Activated effector memory CD4-positive, alpha-beta T cell treated with anti-CD3 and anti-CD28 coated beads, Interleukin-2, amount 50 U/mL, for 16 hours (primary cell): Measurements from ENCODE around the gene RNF175.

Experiments used
- DNase-seq: peaks from one replicate; pipeline ENCODE4 v3.0.0-alpha.2; 2020

The RNF175 gene

DNA sequence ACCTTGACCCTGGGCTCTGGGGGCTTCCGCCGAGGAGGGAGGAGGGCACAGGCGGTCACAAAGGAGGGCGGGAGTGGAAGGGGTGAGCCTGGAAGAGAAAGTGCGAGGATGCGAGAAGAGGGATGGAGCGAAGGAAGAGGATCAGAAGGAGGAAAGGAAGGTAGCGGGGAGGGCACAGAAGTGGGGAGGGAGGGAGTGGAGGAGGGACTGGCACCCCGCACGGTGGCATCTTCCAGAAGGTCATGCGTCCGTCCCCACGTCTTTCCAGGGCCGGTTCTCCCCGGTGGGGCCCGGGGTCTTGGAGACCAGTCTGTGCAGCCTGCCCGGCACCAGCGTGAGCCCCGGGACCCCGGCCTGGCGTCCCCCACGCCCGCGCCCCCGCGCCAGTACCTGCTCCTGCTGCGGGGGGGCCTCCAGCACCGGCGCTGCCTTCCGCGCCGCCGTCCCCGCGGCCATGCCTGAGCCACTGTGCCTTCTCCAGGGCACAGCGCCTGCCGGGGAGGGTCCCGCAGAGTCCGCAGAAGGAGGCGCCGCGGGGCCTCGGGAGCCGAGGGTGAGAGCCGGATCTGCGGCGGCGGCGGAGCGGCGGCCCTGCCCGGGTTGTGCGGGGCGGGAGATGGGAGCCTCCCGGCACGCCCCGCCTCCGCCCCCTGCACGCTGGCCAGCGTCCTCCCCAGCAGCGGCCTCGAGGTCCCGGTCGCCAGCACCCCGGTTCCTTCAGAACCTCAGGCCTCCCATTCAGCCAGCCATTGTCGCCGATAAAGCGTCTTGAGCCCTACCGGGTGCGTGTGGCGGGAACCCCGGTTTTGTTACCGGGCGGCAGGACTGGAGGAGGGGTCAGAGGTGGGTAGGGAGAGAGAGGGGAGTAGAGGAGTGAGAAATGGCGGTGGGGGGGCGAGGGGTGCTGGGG, at the start of gene RNF175:
TSS of gene RNF175 (minus strand) at position 618 of the 910 bp plus-strand sequence. CDS start at position 456, 162 bp downstream.
- no peak for DNase-seq

DNA sequence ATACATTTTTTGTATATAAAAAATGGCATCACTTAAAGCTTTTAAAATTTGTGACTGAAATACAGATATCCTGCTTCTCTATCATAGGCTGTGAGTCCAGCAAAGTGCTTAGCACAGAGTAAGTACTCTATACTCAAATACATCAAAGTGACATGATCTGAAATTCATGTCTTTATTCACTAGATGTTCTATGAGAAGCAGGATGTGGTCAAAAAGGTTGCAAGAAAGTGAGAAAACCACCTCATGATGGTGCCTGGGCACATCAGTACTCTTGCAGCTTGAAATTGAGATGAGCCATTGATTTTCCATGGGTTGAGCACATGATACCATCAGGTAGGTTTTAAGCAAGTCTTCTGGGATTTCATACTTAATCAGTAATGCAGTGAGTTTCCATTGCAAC, 49.5 kb upstream of the RNF175 start:
- no peak for DNase-seq

DNA sequence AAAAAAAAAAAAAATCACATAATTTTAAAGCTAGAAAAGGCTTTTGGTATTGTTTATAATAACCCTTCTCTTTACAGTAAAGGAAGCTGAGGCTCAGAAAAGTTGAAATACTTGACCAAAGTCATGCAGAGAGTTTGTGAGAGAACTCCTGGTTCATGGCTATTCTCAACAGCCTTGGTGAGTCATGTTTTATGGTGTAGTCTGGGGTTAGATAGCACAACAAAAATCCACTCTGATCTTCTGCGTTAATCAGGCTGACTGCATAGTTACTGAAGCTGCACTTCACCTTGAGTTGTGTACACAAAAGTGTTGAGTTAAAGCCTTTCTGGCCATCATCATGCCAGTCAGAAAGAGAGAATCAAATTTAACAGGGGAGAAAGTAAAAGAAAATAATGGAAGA, 48.4 kb upstream of the RNF175 start:
- DNase-seq = no peak

DNA sequence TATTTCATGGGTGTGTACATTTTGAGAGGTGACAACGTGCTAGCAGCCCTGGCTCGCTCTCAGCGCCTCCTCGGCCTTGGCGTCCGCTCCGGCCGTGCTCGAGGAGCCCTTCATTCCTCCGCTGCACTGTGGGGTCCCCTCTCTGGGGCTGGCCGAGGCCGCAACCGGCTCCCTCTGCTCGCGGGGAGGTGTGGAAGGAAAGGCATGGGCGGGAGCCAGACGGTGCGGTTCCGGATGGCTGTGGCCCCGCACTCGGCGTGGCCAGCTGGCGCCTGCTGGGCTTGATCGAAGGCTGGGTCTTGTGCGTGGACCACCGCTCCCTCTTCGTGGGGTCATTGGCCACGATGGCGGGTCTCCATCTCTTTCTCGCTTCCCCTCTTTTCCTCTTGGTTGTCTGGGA, 46.2 kb upstream of the RNF175 start:
- DNase-seq = no peak

DNA sequence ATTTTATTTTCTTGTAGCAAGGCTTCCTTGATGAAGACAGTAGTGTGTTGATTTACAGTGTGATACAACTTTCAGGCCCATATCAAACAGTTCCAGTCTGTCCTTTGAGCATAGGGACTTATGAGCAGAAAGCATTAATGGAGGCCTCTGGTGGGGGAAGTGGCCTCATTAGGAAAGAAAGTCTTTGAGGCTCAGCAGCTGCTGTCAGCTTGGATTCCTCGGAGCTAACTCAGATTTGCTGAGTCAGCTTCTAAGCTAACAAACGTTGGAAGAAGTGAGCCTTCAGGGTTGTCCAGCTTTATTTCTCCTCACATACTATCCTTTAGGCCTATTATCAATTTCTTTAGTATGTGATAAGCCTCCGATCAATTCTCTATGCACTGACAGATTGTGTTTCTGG, 44.9 kb upstream of the RNF175 start:
- DNase-seq = no peak

DNA sequence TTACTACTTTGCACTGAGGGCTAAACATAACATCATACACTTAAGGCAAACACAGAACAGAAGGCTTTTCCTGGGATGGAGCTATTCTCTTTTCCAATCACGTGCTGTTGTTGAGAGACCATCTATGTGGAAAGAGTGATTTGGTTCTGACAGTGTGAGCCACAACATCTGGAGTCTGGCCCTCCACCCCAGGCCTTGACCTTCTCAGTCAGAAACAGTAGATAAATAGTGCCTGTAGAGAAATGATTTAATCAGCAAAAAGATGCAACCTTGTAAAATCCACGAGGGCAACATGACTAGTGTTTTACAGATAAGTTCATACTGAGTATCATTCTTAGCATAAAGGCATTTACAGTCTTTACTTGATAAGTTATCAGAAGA, 39.9 kb upstream of the RNF175 start:
- no peak for DNase-seq

DNA sequence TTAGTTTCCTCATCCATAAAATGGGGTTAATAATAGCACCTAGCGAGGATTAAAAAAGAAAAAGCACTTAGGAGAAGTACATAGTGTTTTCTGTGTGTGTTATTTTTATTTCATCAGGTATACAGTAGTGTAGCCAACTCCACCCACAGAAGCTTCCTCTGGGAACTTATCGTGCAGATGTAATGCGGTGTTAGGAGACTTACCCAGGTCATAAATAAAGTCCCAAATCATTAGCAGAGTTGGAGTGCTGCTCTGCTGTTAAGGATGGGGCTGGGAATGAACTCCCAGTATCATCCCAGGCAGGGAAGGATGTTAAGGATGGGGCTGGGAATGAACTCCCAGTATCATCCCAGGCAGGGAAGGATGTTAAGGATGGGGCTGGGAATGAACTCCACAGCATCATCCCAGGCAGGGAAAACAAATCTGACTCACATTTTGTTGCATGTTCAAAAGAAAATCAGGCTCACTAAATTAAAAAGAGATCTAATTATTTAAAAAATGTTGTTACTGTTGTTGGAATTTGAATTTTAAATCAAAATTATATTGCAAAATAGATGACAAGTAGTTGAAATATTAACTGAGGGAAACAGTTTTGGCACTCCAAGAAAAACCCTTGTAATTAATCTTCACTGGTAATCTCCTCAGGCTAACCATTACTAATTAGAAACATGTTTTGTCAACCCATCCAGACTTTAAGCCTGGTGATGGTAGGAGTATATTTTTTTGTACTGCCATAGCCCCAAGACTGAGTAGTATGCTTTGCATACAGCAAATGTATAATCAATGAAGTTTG, 39.3 kb upstream of the RNF175 start:
- no peak for DNase-seq

DNA sequence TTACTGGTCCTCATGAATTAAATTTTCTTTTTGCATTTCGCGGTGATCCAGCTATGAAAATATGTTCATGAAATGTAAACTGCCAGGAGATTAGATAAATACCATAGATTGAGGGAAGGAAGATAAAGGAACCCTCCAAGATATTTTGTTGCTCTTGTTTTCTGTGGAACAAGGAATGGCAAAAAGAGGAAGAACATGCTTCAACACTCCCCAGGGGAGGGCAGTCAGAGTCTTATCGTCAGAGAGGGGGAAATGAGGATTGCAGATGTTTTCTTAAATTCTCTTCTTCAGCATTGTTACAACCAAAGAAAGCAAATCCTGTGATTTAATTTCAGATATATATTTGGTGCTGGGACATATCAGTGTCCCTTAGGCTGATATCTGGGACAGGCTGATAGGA, 38.6 kb upstream of the RNF175 start:
- no peak for DNase-seq

DNA sequence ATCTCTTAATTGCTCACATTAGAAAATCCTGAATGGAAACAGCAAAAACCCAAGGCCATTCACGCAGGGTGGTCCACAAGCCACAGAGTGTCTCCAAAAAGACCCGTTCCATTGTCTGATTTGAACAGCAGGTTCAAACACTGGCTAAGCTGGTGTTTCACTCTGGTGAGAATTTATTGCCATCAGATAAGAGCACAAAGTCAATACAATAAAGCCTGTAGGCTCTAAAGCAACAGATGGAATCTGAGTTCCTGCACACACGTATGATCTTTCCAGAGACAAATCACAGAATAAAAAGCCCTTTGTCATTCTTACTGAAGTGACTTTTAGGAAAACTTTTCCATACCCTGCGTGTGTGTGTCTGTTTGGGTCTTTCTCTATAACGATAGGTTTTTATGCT, 34.2 kb upstream of the RNF175 start:
- DNase-seq = no peak

DNA sequence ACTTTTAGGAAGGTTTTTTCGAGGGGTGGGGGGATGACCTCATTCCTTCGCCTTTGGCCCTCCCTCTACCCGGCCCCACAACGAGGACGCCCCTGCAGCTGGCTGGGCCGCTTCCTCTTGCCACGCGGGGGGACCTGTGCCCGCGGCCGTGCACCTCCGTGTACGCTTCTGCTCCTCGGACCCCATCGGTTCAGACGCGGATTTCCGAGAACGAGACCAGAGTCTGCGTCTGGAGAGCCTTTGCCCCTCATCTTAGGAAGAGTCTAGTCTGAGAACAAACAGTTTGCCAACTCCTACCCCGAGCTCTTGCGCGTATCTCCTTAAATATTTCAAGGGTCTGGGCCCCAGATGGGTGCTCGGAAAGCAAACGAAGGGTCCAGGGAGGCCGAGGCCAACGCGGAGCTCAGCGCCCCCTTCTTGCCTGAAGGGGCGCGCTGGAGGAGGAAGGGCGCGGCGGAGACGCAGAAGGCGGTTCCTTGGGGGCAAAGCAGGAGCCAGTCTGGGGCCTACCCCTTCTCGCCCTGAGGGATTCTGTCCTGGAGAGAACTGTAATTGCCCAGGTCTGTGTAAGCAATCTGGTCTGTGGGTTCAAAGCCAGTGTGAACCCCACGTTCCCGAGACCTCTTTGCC, 32.9 kb upstream of the RNF175 start:
- no peak for DNase-seq

DNA sequence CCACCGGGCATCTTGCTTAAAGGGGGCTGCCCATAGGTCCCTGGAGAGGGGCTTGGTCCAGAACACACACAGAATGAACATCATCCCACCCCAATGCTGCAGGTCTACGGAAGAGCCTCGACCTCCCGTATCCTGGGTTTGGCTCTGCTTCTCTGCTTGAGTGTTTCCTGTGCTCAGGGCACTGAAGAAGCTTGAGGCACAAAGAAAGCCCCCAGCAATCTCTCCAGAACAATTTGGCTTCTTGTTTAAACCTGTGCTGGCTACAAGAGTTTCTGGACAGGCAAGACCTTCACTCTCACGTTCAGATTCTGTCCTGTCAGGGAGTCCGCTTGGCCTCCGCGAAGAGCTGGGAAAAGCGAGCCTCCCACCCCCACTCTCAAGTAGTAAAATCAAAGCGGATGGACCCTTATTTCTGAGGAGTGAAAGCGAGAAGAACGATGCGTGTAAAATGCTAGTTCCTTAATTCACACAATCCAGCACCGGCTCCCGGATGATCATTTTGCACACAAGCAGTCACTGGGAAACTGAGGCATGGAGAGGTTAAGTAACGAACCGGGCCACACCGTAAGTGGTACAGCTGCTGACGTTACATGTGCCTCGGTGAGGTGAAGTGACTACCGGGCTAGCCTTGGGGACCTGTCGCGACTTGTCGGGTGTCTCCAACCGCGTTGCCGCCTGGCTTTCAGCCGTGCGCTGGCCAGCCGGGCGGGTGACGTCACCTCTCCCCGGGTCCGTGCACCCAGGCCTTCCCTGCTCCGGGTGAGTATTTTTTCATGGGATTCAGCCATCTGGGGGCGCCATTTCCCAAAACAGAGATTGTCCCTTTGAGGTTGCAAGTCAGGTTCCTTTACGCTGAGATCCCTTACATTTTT, 32.2 kb upstream of the RNF175 start:
- no peak for DNase-seq

DNA sequence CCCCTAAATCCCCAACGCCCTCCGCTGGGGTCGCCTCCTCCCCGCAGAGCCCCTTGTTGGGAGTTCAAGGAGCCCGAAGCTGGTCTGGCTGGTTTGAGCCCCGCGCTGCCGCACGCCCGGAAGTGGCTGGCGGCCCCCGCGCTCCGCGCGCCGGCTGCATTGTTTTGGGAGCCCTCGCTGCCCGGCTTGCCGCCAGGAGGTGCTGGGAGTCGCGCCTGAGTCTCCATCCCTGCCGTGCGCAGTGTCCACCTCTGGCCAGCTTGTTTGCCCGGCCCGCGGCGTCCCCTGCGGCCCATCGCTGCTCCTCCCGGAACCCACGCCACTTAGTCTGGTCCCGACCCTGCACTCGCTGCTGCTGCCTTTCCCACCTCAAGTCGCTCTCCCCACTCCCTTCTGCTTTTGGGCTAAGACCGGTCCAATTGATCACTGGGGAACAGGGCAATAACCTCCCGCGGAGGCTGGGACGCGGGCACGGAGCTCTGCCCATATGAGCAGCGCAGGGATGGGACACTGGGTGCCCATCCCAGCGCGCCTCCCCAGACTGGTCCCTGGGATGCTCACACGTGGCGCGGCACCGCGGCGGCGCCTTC, 31.2 kb upstream of the RNF175 start:
- no peak for DNase-seq

DNA sequence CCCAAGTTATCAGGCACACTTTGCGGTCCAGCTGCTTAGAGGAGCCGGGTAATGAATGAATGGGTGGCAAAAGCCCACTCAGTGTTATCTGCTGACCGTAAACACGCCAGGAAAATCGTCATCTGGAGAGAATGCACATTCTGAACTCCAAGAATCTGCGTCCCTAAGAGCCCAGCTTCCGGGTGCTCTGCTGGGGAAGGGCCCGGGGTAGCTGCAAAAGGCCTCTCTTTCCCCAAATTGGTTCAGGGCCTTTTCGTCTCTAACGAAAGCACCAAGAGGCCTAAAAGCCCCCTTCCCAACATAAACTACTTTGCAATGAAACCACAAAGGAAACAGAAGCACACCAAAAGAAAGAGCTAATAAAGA, 30.7 kb upstream of the RNF175 start:
- DNase-seq = no peak

DNA sequence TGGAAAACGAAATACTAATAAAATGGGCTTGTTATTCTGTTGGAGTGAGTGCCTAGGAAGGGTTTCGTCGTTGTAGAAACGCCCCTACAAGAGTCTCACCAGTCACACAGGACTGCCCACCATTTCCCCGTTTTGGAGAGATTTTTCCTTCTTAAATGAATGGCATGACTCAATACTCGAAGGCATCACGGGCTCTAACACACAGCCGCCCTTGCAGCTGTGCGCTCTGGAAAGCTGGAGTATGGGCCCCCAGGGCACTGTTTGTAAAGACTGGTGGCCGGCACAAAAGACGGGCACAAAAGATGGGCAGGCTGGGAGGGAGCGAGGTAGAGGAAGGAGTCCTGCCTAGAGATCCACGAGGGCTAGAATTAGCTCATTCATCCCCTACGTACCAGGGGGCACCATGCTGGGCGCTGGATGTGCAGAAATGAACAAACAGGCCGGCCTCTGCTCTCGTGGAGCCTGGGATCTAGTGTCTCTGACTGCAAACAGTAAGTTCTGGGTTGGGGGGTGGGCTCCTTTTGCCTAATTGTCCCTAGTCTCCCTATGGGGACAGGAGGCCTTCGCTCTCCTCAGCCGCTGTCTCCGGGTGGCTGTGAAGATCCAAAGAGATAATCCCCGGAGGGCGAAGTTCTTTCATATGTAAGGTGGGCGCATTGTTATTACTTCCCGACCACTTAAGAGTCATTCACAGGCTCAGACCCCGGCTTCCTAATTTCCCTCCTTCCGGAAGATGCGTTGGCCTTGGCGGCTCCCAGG, 30.1 kb upstream of the RNF175 start:
- DNase-seq = no peak

DNA sequence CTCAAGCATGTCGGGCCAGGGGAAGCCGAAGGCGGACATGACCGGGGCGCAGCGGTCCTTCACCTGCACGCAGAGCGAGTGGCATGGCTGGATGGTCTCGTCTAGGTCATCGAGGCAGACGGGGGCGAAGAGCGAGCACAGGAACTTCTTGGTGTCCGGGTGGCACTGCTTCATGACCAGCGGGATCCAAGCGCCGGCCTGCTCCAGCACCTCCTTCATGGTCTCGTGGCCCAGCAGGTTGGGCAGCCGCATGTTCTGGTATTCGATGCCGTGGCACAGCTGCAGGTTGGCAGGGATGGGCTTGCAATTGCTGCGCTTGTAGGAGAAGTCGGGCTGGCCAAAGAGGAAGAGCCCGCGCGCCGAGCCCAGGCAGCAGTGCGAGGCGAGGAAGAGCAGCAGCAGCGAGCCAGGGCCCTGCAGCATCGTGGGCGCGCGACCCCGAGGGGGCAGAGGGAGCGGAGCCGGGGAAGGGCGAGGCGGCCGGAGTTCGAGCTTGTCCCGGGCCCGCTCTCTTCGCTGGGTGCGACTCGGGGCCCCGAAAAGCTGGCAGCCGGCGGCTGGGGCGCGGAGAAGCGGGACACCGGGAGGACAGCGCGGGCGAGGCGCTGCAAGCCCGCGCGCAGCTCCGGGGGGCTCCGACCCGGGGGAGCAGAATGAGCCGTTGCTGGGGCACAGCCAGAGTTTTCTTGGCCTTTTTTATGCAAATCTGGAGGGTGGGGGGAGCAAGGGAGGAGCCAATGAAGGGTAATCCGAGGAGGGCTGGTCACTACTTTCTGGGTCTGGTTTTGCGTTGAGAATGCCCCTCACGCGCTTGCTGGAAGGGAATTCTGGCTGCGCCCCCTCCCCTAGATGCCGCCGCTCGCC, 28.8 kb upstream of the RNF175 start, which contains the start of gene SFRP2:
TSS of gene SFRP2 (minus strand) at position 671 of the 864 bp plus-strand sequence. CDS start at position 423, 248 bp downstream.
- no peak for DNase-seq

DNA sequence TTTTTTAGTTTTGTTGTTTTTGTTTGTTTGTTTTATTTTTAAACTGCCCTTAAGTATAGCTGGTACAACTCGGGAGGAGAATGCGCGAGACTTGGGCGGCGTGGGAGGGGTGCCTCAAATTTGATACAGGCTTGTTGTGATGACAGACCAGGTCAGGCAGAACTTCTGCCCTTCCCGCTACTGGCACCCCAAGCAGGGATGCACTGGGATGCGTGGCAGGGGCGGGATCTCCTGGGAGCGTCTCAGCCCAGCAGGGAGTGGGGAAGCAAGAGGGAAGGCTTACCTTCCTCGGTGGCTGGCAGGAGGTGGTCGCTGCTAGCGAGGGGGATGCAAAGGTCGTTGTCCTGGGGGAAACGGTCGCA, 28.2 kb upstream of the RNF175 start:
- no peak for DNase-seq

DNA sequence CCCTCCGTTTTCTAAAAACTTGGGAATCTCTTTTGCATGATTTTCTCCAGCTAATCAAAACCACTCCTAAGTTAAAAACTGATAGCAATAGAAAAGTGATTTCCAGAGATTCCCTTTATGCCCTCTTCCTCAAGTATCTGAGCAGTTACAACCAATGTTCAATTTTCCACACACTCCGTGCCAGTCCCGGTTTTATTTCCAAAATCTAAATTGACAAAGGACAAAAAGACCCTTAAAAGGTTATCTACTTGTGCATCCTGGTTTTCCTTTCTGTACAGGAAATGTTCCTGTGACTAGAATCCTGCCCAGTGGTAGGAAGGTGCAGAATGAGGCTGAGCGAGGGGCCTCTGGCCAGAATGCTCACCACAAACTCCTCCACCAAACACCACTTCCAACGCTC, 27.8 kb upstream of the RNF175 start:
- no peak for DNase-seq

DNA sequence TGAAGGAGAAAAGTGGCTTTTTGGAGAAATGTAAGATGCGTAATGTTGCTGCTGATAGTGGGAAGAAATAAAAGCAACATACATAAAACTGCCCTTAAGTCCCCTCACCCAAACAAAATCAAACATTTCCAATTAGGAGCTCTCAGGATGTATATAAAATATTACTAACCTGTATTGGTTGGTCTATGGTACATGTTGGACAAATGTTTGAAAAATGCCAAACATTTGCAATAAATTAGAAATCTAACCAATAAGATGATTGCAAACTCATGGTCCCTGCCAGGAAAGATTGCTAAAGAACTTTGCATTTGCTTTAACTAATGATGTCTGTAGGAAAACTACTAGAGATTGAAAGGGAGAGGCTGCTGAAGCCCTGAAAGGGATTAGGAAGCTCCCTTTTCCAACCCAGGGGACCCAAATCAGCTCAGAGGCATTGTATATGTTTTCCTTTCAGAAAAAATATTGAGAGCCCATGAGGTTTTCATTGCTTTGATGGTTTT, 27.3 kb upstream of the RNF175 start:
- DNase-seq = no peak

DNA sequence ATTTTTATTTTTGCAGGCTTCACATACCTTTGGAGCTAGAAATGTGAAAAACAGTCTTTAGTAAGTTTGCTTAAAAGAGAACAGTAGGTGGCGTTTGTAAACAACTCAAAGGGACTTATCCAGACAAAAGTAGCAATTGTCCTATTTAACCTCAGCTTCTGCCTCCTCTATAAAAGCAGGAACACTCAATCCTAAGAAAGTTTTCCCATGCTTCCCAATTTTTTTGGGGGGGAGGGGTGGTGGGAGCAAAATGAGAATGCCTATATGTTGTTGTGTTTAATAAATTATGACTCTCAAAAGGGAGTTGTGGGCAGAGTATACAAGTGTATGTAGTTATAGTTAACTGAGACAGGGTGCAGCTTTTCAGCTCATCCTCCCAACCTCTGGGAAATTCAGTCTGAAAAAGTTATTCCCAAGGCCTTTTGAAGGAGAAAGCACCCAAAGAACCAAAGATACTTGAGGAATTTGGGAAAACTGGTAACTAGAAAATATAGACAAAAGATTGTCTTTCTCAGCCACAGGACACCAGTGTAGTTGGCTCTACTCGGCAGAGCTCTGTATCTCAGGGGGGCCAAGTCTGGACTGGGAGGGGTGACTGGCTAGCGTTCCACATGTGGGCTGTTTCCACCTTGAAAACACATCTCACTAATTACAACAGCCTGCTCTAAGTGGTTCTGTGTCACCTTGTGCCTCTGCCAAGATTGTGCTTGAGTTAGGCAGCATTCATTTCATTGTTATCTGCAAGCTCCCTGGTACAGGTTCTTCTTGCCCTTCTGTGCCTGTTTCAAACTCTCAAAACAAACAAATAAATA, 26.3 kb upstream of the RNF175 start:
- no peak for DNase-seq
